Small intestine (tissue), 7 donors: Measurements from ENCODE around the gene STAT3. TPM values are rescaled to one million over a fixed set of nuclear protein-coding genes. Genes with fewer than 3 reads are reported as not detected.

ENCODE experiments used
- DNase-seq, 2 donors: peaks; one replicate each; pipeline versions ENCODE4 v3.0.0 to v3.0.0-alpha.2; 2013
- FAIRE-seq: peaks from 2 replicates; lab custom pipeline; 2012; peaks lifted over from hg19 to GRCh38; lab: Jason Lieb, UNC
- H3K27ac ChIP-seq, 3 donors: one replicate each; pipeline ENCODE4 v1.5.1; 2013; ENCODE audit warnings: low read length in 2 of 3, mild to moderate bottlenecking in 2 of 3, control low read depth in 1 of 3, inconsistent platforms in 1 of 3, low read depth in 1 of 3, moderate library complexity in 1 of 3
- H3K27me3 ChIP-seq, 3 donors: one replicate each; pipeline ENCODE4 v1.6.1; 2013; ENCODE audit warnings: low read length in 3 of 3, inconsistent platforms in 1 of 3; ENCODE audit not compliant: control insufficient read depth in 3 of 3, insufficient read depth in 3 of 3
- H3K36me3 ChIP-seq, 3 donors: one replicate each; pipeline ENCODE4 v1.6.1; 2013; ENCODE audit warnings: low read length in 3 of 3, inconsistent platforms in 1 of 3, low read depth in 1 of 3, mild to moderate bottlenecking in 1 of 3, moderate library complexity in 1 of 3; ENCODE audit not compliant: control insufficient read depth in 3 of 3, insufficient read depth in 2 of 3
- H3K4me1 ChIP-seq, 3 donors: one replicate each; pipeline ENCODE4 v1.6.1; 2013; ENCODE audit warnings: low read length in 2 of 3, inconsistent platforms in 1 of 3, low read depth in 1 of 3, mild to moderate bottlenecking in 1 of 3, moderate library complexity in 1 of 3; ENCODE audit not compliant: control insufficient read depth in 3 of 3, insufficient read depth in 2 of 3
- H3K4me3 ChIP-seq, 3 donors: one replicate each; pipeline ENCODE4 v1.5.1; 2013; ENCODE audit warnings: low read length in 3 of 3, control low read depth in 1 of 3, inconsistent platforms in 1 of 3, low read depth in 1 of 3, mild to moderate bottlenecking in 1 of 3, moderate library complexity in 1 of 3
- H3K9me3 ChIP-seq, 2 donors: one replicate each; pipeline ENCODE4 v1.6.1; 2013; ENCODE audit warnings: low read depth in 1 of 2, low read length in 1 of 2; ENCODE audit not compliant: control insufficient read depth in 2 of 2, insufficient read depth in 1 of 2
- WGBS, 3 donors: extraction: QIAGEN DNeasy Blood & Tissue Kit; methylation state at CpG; one replicate each; pipeline ENCODE4 v1.1.7; 2013; 5-methylcytosine and 5-hydroxymethylcytosine counted together
- polyA plus RNA-seq, 4 donors: library from polyadenylated mRNA; stranded (reverse) in 3 of 4; unstranded in 1 of 4; fragments of 200-250 nt in 3 of 4; fragments of 120-200 nt in 1 of 4; gene quantifications; one replicate each; pipeline versions ENCODE4 v1.2.1 to v1.2.3, GENCODE V29; 2013
- donor health status: healthy with polysubstance abuse.
- donor health status: control.
- donor health status: control.
- donor health status: Bipolar disorder and iron deficiency.
- donor health status: healthy.

Gene STAT3
- polyA plus RNA-seq, 4 donors = 49.0 to 132 (median 66.1) TPM

DNA sequence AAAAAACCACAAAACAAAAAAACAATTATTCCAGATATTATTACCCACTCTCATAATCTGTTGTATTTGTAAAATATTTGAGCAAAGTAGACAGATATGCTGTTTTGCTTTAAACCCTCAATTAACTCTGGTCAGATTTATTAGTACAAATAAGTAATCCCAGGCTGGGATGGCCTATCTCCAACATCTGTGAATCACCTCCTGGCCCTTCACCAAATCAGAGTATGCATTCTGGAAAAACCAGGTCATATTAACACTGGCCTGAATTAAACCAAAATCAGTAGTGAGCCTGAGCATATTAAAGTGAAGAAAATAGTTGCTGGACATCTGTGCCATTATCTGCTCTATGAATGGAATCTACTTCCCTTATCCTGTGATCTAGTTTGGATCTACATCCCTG is 41.0 kb downstream of the STAT3 start:
- Histone ChIP-seq H3K27ac (peak overlapping the region in 1 of 3 donors; percentile 60), H3K4me1 (peaks cover 3 to 7% (median 4%) of the 10 kb centered on the region in 3 donors), H3K36me3 (peaks cover 0 to 49% (median 19%) of the 10 kb centered on the region in 3 donors), H3K4me3 (no peak overlapping the region), H3K9me3 (no peaks in the 10 kb centered on the region), H3K27me3 (no peaks in the 10 kb centered on the region)
- FAIRE-seq = no peak
- peak in 1 of 2 donors; percentile 25 for DNase-seq

DNA sequence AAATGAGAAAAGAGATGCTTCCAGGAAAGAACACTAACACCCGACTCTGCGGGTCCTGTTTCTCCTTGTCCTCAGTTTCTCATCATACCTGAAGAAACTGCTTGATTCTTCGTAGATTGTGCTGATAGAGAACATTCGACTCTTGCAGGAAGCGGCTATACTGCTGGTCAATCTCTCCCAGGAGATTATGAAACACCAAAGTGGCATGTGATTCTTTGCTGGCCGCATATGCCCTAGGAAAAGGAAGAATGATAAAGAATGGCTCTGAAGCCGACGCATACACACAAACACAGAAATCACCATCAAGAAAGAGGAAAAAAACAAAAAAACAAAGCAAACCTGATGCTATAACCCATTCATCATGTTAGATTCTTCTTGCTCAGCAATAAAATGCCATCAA is 41.8 kb downstream of the STAT3 start:
- WGBS, 3 donors = 91 to 95% (median 94%) methylated on average over 8 of the region's 8 CpGs
- Histone ChIP-seq H3K9me3 (no peaks in the 10 kb centered on the region), H3K4me3 (no peak overlapping the region), H3K36me3 (peaks cover 0 to 56% (median 19%) of the 10 kb centered on the region in 3 donors), H3K4me1 (peaks cover 3 to 7% (median 4%) of the 10 kb centered on the region in 3 donors), H3K27me3 (no peaks in the 10 kb centered on the region), H3K27ac (no peak overlapping the region)
- no peak for DNase-seq
- FAIRE-seq = no peak

DNA sequence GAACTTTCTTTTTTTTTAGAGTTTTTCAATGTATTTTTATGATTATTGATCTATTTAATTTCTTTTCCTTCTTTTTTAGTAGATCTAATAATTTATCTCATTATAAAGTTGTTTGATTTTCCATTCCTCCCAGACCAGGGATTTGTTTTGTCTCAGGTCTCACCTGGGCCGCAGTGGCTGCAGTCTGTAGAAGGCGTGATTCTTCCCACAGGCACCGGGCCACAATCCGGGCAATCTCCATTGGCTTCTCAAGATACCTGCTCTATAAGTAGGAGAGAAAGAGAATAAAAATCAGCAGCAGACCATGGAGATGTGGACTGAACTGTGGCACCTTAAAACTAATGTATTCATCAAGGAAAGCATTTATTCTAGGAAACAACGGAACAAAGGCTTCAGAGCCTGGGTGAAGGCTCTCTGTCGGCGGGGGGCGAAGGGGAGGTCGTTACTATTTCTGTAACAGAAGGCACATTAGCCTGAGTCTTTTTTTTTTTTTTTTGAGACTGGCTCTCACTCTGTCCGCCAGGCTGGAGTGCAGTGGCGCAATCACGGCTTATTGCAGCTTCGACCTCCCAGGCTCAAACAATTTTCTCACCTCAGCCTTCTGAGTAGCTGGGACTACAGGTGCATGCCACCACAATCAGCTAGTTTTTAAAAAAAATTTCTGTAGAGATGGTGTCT is 42.7 kb downstream of the STAT3 start:
- Histone ChIP-seq H3K27ac (no peak overlapping the region), H3K36me3 (peaks cover 0 to 59% (median 19%) of the 10 kb centered on the region in 3 donors), H3K27me3 (no peaks in the 10 kb centered on the region), H3K4me1 (peaks cover 3 to 7% (median 4%) of the 10 kb centered on the region in 3 donors), H3K4me3 (no peak overlapping the region), H3K9me3 (no peaks in the 10 kb centered on the region)
- WGBS, 3 donors = 89 to 93% (median 91%) methylated on average over 13 of the region's 13 CpGs
- FAIRE-seq (no peak), DNase-seq (no peak)

GRCh38 chr17:42342242-42343008 is 45.8 kb downstream of the STAT3 start:
- no peak overlapping the region for H3K4me3 ChIP-seq
- DNase-seq (peak in 1 of 2 donors; percentile 22), FAIRE-seq (no peak)
- H3K27me3 ChIP-seq = no peaks in the 10 kb centered on the region
- peak overlapping the region in 1 of 3 donors; percentile 42 for H3K27ac ChIP-seq
- H3K36me3 ChIP-seq = peaks cover 2 to 65% (median 21%) of the 10 kb centered on the region in 3 donors
- H3K9me3 ChIP-seq = no peaks in the 10 kb centered on the region
- H3K4me1 ChIP-seq = peaks cover 0 to under 1% (median 0%) of the 10 kb centered on the region in 3 donors
- WGBS, 3 donors = 66 to 90% (median 83%) methylated on average over 9 of the region's 9 CpGs

GRCh38 chr17:42341568-42341967 is 46.7 kb downstream of the STAT3 start:
- DNase-seq (no peak), FAIRE-seq (no peak)
- no peak overlapping the region for H3K27ac ChIP-seq
- H3K9me3 ChIP-seq = no peaks in the 10 kb centered on the region
- no peak overlapping the region for H3K4me3 ChIP-seq
- 78 to 93% (median 86%) methylated on average over 4 of the region's 4 CpGs for WGBS, 3 donors
- no peaks in the 10 kb centered on the region for H3K27me3 ChIP-seq
- no peaks in the 10 kb centered on the region for H3K4me1 ChIP-seq
- H3K36me3 ChIP-seq = peaks cover 2 to 71% (median 21%) of the 10 kb centered on the region in 3 donors

- Histone ChIP-seq H3K4me3 (no peak overlapping the region), H3K36me3 (peaks cover 10 to 75% (median 17%) of the 10 kb centered on the region in 3 donors), H3K9me3 (no peaks in the 10 kb centered on the region), H3K27ac (peak overlapping the region in 2 of 3 donors; percentile 13 to 36), H3K4me1 (no peaks in the 10 kb centered on the region), H3K27me3 (no peaks in the 10 kb centered on the region)
- FAIRE-seq = no peak
- no peak for DNase-seq
Observed at GRCh38 chr17:42340691-42341127, 47.5 kb downstream of the STAT3 start.

GRCh38 chr17:42339221-42339620 is 49.0 kb downstream of the STAT3 start:
- peaks cover 16 to 75% (median 20%) of the 10 kb centered on the region in 3 donors for H3K36me3 ChIP-seq
- H3K27ac ChIP-seq = no peak overlapping the region
- H3K4me1 ChIP-seq = no peaks in the 10 kb centered on the region
- no peaks in the 10 kb centered on the region for H3K27me3 ChIP-seq
- no peaks in the 10 kb centered on the region for H3K9me3 ChIP-seq
- no peak overlapping the region for H3K4me3 ChIP-seq
- DNase-seq (no peak), FAIRE-seq (no peak)
- WGBS, 3 donors = 90 to 95% (median 91%) methylated on average over 5 of the region's 5 CpGs

DNA sequence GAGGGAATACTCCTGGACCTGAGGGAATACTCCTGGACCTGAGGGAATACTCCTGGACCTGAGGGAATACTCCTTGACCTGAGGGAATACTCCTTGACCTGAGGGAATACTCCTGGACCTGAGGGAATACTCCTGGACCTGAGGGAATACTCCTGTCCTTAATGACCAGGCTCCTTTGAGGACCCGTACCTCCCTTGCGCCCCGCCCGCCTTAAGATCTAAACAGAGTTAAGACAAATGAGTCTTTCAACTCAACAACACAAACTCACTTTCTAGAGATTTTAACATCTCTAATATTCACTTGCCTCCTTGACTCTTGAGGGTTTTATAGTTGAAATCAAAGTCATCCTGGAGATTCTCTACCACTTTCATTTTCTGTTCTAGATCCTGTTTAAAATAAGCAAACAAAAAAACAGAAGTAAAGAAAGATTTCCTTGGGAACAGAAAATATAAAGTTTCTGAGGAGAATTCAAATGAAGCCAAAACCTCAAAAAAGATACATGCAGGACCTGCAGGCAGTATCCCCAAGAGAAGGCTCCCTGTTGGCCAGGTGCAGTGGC is 49.7 kb downstream of the STAT3 start:
- H3K27ac ChIP-seq = no peak overlapping the region
- peaks cover 18 to 79% (median 23%) of the 10 kb centered on the region in 3 donors for H3K36me3 ChIP-seq
- H3K4me3 ChIP-seq = no peak overlapping the region
- no peaks in the 10 kb centered on the region for H3K27me3 ChIP-seq
- DNase-seq (no peak), FAIRE-seq (no peak)
- H3K4me1 ChIP-seq = no peaks in the 10 kb centered on the region
- WGBS, 3 donors = 80 to 85% (median 84%) methylated on average over 4 of the region's 4 CpGs
- no peaks in the 10 kb centered on the region for H3K9me3 ChIP-seq
